Spleen (tissue), 7 donors: ENCODE data around the gene HMGB3.

Experiments
- CTCF ChIP-seq, 11 experiments: fragments of 200-600 bp in 7 of 11; fragments of 450-650 bp in 4 of 11; sonication (generic) in 4 of 11; IDR thresholded peaks in 8 of 11; conservative IDR thresholded peaks in 3 of 11; 1 replicate in 7 of 11; 2 replicates in 4 of 11; pipeline versions ENCODE4 v1.4.0 to v1.8.0; 2016 to 2021; ENCODE audit warnings: antibody characterized with exemption in 11 of 11, inconsistent platforms in 4 of 11, mild to moderate bottlenecking in 1 of 11
- POLR2A ChIP-seq, 3 donors: fragments of 450-650 bp; IDR thresholded peaks; one replicate each; pipeline ENCODE4 v1.5.1; 2017; ENCODE audit warnings: antibody characterized with exemption in 3 of 3, mild to moderate bottlenecking in 1 of 3
- POLR2AphosphoS5 ChIP-seq, 3 donors: sonication (generic); formaldehyde crosslinking; IDR thresholded peaks; one replicate each; pipeline ENCODE4 v1.5.1; 2017; ENCODE audit warnings: antibody characterized with exemption in 3 of 3
- donor health status: DM: no; HTN: no; CAD: no; lungs with moderate emphysema.
- donor health status: DM: no; HTN: no; CAD: no.
- donor health status: DM: no; HTN: no; CAD: no.

GRCh38 chrX:150940844-150941495 lies 42.2 kb upstream of the HMGB3 start:
- TF ChIP-seq CTCF (IDR thresholded peaks at IDR 0.05 in 8 of 11, conservative IDR thresholded peaks at IDR 0.05 in 3 of 11) (no peak), POLR2A (IDR thresholded peaks at IDR 0.05) (no peak), POLR2AphosphoS5 (IDR thresholded peaks at IDR 0.05) (no peak)
